SK-MEL-5 (cell line): ENCODE measurements around the gene DNAJC30. TPM values are rescaled to one million over a fixed set of nuclear protein-coding genes. Genes with fewer than 3 reads are reported as not detected.

Experiments used
- DNase-seq: peaks from one replicate; pipeline ENCODE4 v3.0.0-alpha.2; 2016; ENCODE audit warnings: low read depth, low spot score
- in situ Hi-C: cut with HindIII; loops from 2 replicates; pipeline ENCODE4 v1.10.0; 2016; ENCODE audit warnings: low sequenced_read_pairs, high pct_unique_total_duplicates, low pct_unique_long_range_greater_than_20kb
- small RNA-seq, 2 experiments: library from RNA; depleted of rRNA; stranded (forward); fragments of <200 nt; gene quantifications; one replicate each; pipeline ENCODE3, GENCODE V24; 2014
- total RNA-seq: library from RNA; depleted of rRNA; stranded (reverse); fragments of >200 nt; shearing (Covaris generic); gene quantifications from 2 replicates; pipeline ENCODE4 v1.2.3, GENCODE V29; 2014; rRNA removed

Gene DNAJC30
- total RNA-seq, 1 experiment from 2014 or later: 4.5 TPM

- in situ Hi-C loops: no loop called here
- no peak for DNase-seq
Measured at GRCh38 chr7:73638911-73639310, 44.3 kb downstream of the DNAJC30 start.

GRCh38 chr7:73635428-73636200 lies 47.6 kb downstream of the DNAJC30 start:
- in situ Hi-C loops: no loop called here
- no peak for DNase-seq

- DNase-seq: no peak
- in situ Hi-C loops: no loop called here
Measured at GRCh38 chr7:73633844-73634243, 49.4 kb downstream of the DNAJC30 start.

GRCh38 chr7:73633323-73633722 lies 49.9 kb downstream of the DNAJC30 start:
- DNase-seq: no peak
- in situ Hi-C loops: no loop called here

GRCh38 chr7:73631558-73631957 lies 51.7 kb downstream of the DNAJC30 start:
- no peak for DNase-seq
- in situ Hi-C loops: no loop called here

Small RNA genes lying within 50 kb of the gene (small RNA-seq; reads per million reads assigned to genes)
- gene MIR4284 (0.02 to 1.0 reads per million in 2 experiments), gene RN7SL265P (0 to 0.05 reads per million in 2 experiments)

Other genes with a start within 250 kb of the DNAJC30 start
- gene FZD9, start 249.7 kb downstream of the DNAJC30 start, total RNA-seq: 1.7 and 2.3 TPM in 2 replicates
- 71.4 and 79.5 TPM in 2 replicates for gene BAZ1B, start 161.2 kb downstream of the DNAJC30 start, total RNA-seq
- gene BCL7B, start 125.8 kb downstream of the DNAJC30 start, total RNA-seq: 22.9 and 23.0 TPM in 2 replicates
- gene TBL2, start 104.9 kb downstream of the DNAJC30 start, total RNA-seq: 139 and 161 TPM in 2 replicates
- gene MLXIPL, start 58.9 kb downstream of the DNAJC30 start, total RNA-seq: 0.03 TPM in 1 of 2 replicates, not detected in the other
- 4.3 and 4.6 TPM in 2 replicates for gene VPS37D, start 15.6 kb downstream of the DNAJC30 start, total RNA-seq
- 142 and 181 TPM in 2 replicates for gene BUD23, start 144 bp upstream of the DNAJC30 start, total RNA-seq
- gene STX1A, start 36.2 kb upstream of the DNAJC30 start, total RNA-seq: 6.7 and 7.0 TPM in 2 replicates
- gene ABHD11, start 55.3 kb upstream of the DNAJC30 start, total RNA-seq: 27.5 and 31.8 TPM in 2 replicates
- gene CLDN3, start 86.8 kb upstream of the DNAJC30 start, total RNA-seq: not detected in 2 replicates
- gene CLDN4, start 147.5 kb upstream of the DNAJC30 start, total RNA-seq: not detected in 2 replicates
- gene METTL27, start 159.1 kb upstream of the DNAJC30 start, total RNA-seq: 1.8 and 2.8 TPM in 2 replicates
- gene TMEM270, start 177.7 kb upstream of the DNAJC30 start, total RNA-seq: not detected in 2 replicates